Activated CD4-positive, alpha-beta T cell treated with anti-CD3 and anti-CD28 coated beads, Interleukin-2, amount 10 ng/mL, durations not matched to agents 24 days and 14 days (primary cell): ENCODE data around the gene EIF2S3. TPM values are rescaled to one million over a fixed set of nuclear protein-coding genes. Genes with fewer than 3 reads are reported as not detected.

Experiments used
- DNase-seq: peaks from one replicate; pipeline ENCODE4 v3.0.0; 2022
- H3K27ac Mint-ChIP-seq: one replicate; pipeline ENCODE4 v1.8.0; 2022; ENCODE audit warnings: mild to moderate bottlenecking, mixed read lengths
- H3K27me3 Mint-ChIP-seq: one replicate; pipeline ENCODE4 v1.8.0; 2022; ENCODE audit warnings: mixed read lengths
- H3K36me3 Mint-ChIP-seq: one replicate; pipeline ENCODE4 v1.8.0; 2022; ENCODE audit warnings: low read depth, mild to moderate bottlenecking, mixed read lengths
- H3K4me1 Mint-ChIP-seq: one replicate; pipeline ENCODE4 v1.8.0; 2021; ENCODE audit warnings: mixed read lengths
- H3K4me3 Mint-ChIP-seq: one replicate; pipeline ENCODE4 v1.8.0; 2022; ENCODE audit warnings: mild to moderate bottlenecking, moderate library complexity, mixed read lengths
- H3K9me3 Mint-ChIP-seq: one replicate; pipeline ENCODE4 v1.8.0; 2021; ENCODE audit warnings: mixed read lengths
- intact Hi-C: fragments of 100-400 bp; cut with micrococcal nuclease; formaldehyde crosslinking; loops from one replicate; pipeline ENCODE4 v1.15.1; 2023
- total RNA-seq: library from RNA; stranded (reverse); gene quantifications from 2 replicates; pipeline ENCODE4 v1.2.3, GENCODE V29; 2022

The EIF2S3 gene
- 207 and 214 TPM in 2 replicates for total RNA-seq

- DNase-seq: peak; percentile 95
- peak within 1 kb of the TSS; percentile 100 for H3K27ac Mint-ChIP-seq
- peaks cover 6% of the 10 kb centered on the region for H3K4me1 Mint-ChIP-seq
- H3K9me3 Mint-ChIP-seq: no peaks in the 10 kb centered on the region
- no peaks in the 10 kb centered on the region for H3K27me3 Mint-ChIP-seq
- H3K36me3 Mint-ChIP-seq: peaks cover 16% of the 10 kb centered on the region
- H3K4me3 Mint-ChIP-seq: no peak within 1 kb of the TSS
- intact Hi-C loops: loop anchor here (1.0 to 5.0 kb wide), 6 partner anchors 26 to 272 kb away; partner anchors contain the start of genes APOO and SAT1
These were observed at the start of gene EIF2S3 for GRCh38 chrX:24054182-24055042. EIF2S3 (plus strand) TSS chrX:24054956; CDS start chrX:24054969, 13 bp downstream.

DNA sequence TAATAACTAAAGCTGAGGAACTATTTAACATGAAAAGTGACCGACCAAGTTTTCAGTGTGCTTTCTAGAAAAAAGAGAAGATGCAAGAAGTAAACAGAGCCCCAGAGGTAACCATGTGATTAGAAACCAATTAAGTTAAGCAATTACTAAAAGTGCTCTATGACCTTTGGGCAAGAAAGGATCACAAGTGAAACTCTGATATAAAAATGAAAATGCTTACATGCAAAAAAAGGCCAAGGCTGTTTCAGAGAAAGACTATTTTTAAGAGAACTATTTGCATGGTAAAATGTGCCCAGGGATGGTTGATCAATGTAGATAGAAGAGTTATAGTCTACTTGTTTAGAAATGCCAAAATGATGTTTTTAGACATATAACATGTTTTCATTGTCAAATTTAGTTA is 49.7 kb upstream of the EIF2S3 start:
- Mint-ChIP-seq H3K27me3 (no peaks in the 10 kb centered on the region), H3K27ac (peak overlapping the region; percentile 29), H3K4me3 (no peak overlapping the region), H3K36me3 (peaks cover 24% of the 10 kb centered on the region), H3K4me1 (peaks cover 17% of the 10 kb centered on the region), H3K9me3 (no peaks in the 10 kb centered on the region)
- intact Hi-C loops: no loop called here
- DNase-seq: no peak

- H3K36me3 Mint-ChIP-seq: peaks cover 30% of the 10 kb centered on the region
- H3K9me3 Mint-ChIP-seq: no peaks in the 10 kb centered on the region
- intact Hi-C loops: no loop called here
- H3K27ac Mint-ChIP-seq: no peak overlapping the region
- no peaks in the 10 kb centered on the region for H3K27me3 Mint-ChIP-seq
- no peak overlapping the region for H3K4me3 Mint-ChIP-seq
- H3K4me1 Mint-ChIP-seq: peaks cover 25% of the 10 kb centered on the region
- DNase-seq: no peak
These were observed 48.9 kb upstream of the EIF2S3 start for GRCh38 chrX:24005867-24006266.

- no peaks in the 10 kb centered on the region for H3K9me3 Mint-ChIP-seq
- H3K4me1 Mint-ChIP-seq: peaks cover 37% of the 10 kb centered on the region
- intact Hi-C loops: no loop called here
- H3K27me3 Mint-ChIP-seq: no peaks in the 10 kb centered on the region
- DNase-seq: no peak
- peaks cover 30% of the 10 kb centered on the region for H3K36me3 Mint-ChIP-seq
- peak overlapping the region; percentile 48 for H3K27ac Mint-ChIP-seq
- no peak overlapping the region for H3K4me3 Mint-ChIP-seq
These were observed 42.5 kb upstream of the EIF2S3 start for GRCh38 chrX:24012266-24012665.

- peak; percentile 72 for DNase-seq
- Mint-ChIP-seq H3K27me3 (no peaks in the 10 kb centered on the region), H3K27ac (peak overlapping the region; percentile 86), H3K9me3 (no peaks in the 10 kb centered on the region), H3K36me3 (peaks cover 31% of the 10 kb centered on the region), H3K4me3 (peak overlapping the region; percentile 69), H3K4me1 (peaks cover 32% of the 10 kb centered on the region)
- intact Hi-C loops: loop anchor here (1.0 kb wide), 2 partner anchors 10 to 61 kb away; no protein-coding TSS in a partner anchor
These were observed 40.3 kb upstream of the EIF2S3 start for GRCh38 chrX:24014388-24015018.

DNA sequence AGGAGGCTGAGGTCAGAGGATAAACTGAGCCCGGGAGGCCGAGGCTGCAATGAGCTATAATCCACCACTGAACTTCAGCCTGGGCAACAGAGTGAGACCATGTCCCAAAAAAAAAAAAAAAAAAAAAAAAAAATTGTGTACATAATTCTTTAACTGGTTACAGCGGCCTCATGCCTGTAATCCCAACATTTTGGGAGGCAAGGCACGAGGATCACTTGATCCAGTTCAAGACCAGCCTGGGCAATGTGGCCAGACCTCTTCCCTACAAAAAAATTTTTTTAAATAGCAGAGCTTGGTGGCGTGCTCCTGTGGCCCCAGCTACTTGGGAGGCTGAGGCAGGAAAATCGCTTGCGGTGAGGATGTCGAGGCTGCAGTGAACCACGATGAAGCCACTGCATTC is 37.1 kb upstream of the EIF2S3 start:
- peaks cover 30% of the 10 kb centered on the region for H3K36me3 Mint-ChIP-seq
- no peak for DNase-seq
- H3K9me3 Mint-ChIP-seq: no peaks in the 10 kb centered on the region
- no peaks in the 10 kb centered on the region for H3K27me3 Mint-ChIP-seq
- H3K27ac Mint-ChIP-seq: no peak overlapping the region
- intact Hi-C loops: no loop called here
- no peak overlapping the region for H3K4me3 Mint-ChIP-seq
- H3K4me1 Mint-ChIP-seq: peaks cover 33% of the 10 kb centered on the region

DNA sequence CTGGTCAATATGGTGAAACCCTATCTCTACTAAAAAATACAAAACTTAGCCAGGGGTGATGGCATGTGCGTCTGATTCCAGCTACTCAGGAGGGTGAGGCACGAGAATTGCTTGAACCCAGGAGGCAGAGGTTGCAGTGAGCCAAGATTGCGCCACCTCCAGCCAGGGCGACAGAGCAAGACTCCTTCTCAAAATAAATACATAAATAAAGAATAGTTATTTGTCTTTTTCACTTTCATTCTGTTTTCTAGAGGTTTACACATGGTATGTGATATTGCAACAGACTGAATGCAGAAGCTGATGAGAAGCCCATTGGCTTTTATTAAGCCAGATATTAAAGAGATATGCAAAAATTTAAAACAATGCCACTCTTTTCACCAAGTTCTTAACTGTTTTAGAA is 35.9 kb upstream of the EIF2S3 start:
- DNase-seq: no peak
- H3K36me3 Mint-ChIP-seq: peaks cover 35% of the 10 kb centered on the region
- H3K27ac Mint-ChIP-seq: no peak overlapping the region
- peaks cover 33% of the 10 kb centered on the region for H3K4me1 Mint-ChIP-seq
- no peaks in the 10 kb centered on the region for H3K27me3 Mint-ChIP-seq
- H3K4me3 Mint-ChIP-seq: no peak overlapping the region
- intact Hi-C loops: no loop called here
- no peaks in the 10 kb centered on the region for H3K9me3 Mint-ChIP-seq

DNA sequence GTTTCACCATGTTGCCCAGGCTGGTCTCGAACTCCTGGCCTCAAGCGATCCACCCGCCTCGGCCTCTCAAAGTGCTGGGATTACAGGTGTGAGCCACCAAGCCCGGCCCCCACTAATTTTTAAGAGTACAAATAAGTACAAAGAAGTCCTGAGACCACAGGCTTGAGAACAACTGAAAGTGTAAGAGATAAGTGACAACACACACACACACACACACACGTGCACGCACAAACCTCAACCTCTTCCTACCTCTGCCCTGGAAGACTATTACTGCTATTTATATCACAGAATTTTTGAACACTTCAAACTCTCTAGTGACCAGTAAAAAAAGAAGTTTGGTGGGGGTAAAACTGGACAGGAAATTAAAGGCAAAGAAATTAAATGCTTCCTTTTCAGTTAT is 35.3 kb upstream of the EIF2S3 start:
- DNase-seq: no peak
- Mint-ChIP-seq H3K27me3 (no peaks in the 10 kb centered on the region), H3K4me3 (peak overlapping the region; percentile 63), H3K4me1 (peaks cover 30% of the 10 kb centered on the region), H3K36me3 (peaks cover 33% of the 10 kb centered on the region), H3K27ac (peak overlapping the region; percentile 53), H3K9me3 (no peaks in the 10 kb centered on the region)
- intact Hi-C loops: no loop called here

GRCh38 chrX:24020306-24020876 is 34.4 kb upstream of the EIF2S3 start:
- intact Hi-C loops: no loop called here
- H3K4me3 Mint-ChIP-seq: peak overlapping the region; percentile 63
- no peaks in the 10 kb centered on the region for H3K9me3 Mint-ChIP-seq
- peaks cover 23% of the 10 kb centered on the region for H3K4me1 Mint-ChIP-seq
- H3K36me3 Mint-ChIP-seq: peaks cover 29% of the 10 kb centered on the region
- DNase-seq: no peak
- H3K27me3 Mint-ChIP-seq: no peaks in the 10 kb centered on the region
- peak overlapping the region; percentile 30 for H3K27ac Mint-ChIP-seq

DNA sequence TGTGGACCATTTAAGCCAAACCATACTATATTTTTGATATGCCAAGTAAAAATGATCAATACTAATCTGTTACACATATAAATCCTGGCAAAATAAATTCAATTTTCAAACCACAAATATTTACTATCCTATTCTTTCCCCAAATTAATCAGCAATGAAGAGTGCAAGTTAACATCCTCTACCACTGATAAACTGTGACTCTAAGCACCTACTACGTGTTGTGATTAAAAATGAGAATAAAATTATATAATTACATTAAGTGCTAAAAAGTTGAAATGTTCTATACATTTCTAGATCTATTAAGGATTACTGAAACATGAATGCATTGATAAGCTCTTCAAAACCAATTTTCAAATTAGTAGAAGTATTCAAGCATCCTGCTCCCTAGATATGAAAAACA is 31.2 kb upstream of the EIF2S3 start:
- peaks cover 19% of the 10 kb centered on the region for H3K36me3 Mint-ChIP-seq
- no peaks in the 10 kb centered on the region for H3K27me3 Mint-ChIP-seq
- H3K27ac Mint-ChIP-seq: peak overlapping the region; percentile 63
- peak overlapping the region; percentile 81 for H3K4me3 Mint-ChIP-seq
- no peak for DNase-seq
- intact Hi-C loops: no loop called here
- no peaks in the 10 kb centered on the region for H3K9me3 Mint-ChIP-seq
- H3K4me1 Mint-ChIP-seq: peaks cover 21% of the 10 kb centered on the region

DNA sequence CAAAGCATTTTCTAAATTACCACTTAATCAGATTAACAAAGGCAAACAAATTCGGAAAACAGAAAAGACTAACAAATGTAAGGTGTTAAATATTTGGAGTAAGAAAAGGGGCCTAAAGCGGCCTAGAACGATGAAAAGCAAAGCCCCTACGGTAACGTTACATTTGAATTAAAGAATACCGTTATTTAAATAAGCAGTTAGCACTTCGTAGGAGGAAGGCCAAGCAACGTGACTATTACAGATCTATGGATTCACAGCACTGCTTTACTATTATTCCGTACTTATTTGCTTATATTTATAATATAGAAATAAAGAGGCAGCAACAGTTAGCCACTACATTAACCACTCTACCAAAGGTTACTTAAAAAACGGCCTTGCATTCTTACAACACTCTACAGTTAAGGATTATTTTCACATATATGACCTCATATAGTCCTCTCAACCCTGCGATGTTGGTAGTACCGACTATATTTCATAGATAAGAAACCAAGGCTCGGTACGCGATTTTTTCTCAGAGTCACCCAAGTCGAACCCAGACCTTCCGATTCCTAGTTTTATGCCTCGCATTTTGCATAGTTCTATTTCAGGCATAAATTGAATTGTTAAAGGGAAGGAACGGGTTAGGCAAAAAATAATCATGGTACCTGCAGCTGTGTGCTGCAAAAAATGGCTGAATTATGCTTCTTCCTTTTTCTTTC is 30.6 kb upstream of the EIF2S3 start:
- H3K27me3 Mint-ChIP-seq: no peaks in the 10 kb centered on the region
- peaks cover 19% of the 10 kb centered on the region for H3K36me3 Mint-ChIP-seq
- intact Hi-C loops: loop anchor here (1.0 to 2.0 kb wide), 2 partner anchors 10 to 57 kb away; no protein-coding TSS in a partner anchor
- no peaks in the 10 kb centered on the region for H3K9me3 Mint-ChIP-seq
- H3K4me1 Mint-ChIP-seq: peaks cover 21% of the 10 kb centered on the region
- peak overlapping the region; percentile 86 for H3K27ac Mint-ChIP-seq
- peak; percentile 61 for DNase-seq
- H3K4me3 Mint-ChIP-seq: peak overlapping the region; percentile 81

- Mint-ChIP-seq H3K27ac (peak overlapping the region; percentile 86), H3K4me3 (peak overlapping the region; percentile 85), H3K4me1 (peaks cover 15% of the 10 kb centered on the region), H3K36me3 (peaks cover 15% of the 10 kb centered on the region), H3K27me3 (peaks cover 2% of the 10 kb centered on the region), H3K9me3 (no peaks in the 10 kb centered on the region)
- DNase-seq: peak; percentile 92
- intact Hi-C loops: loop anchor here (1.0 to 5.0 kb wide), 6 partner anchors 11 to 242 kb away; partner anchors contain the start of genes CXorf58, EIF2S3 and SAT1
These were observed 29.7 kb upstream of the EIF2S3 start for GRCh38 chrX:24024819-24025740.
